Measurements from ENCODE around the gene ZNF860.

The ZNF860 gene

GRCh38 chr3:31981206-31982181 lies at the start of gene ZNF860, which contains the start of gene OSBPL10:
TSS of gene ZNF860 (plus strand) at chr3:31981750. CDS start at chr3:31989080, 7,330 bp downstream.
TSS of gene OSBPL10 (minus strand) at chr3:31981262. CDS start at chr3:31981179, 83 bp downstream.
- DNase-seq (ENCODE audit: low read depth), result peak; percentile 95
- TF ChIP-seq CTCF (IDR thresholded peaks at IDR 0.05; ENCODE audit: insufficient read depth, low read depth, low read length, missing control alignments), result no peak

GRCh38 chr3:31932990-31933389 lies 48.6 kb upstream of the ZNF860 start:
- no peak overlapping the region for H3K4me3 ChIP-seq (ENCODE audit: low read length)
- DNase-seq (ENCODE audit: low read depth), result no peak
- TF ChIP-seq CTCF (IDR thresholded peaks at IDR 0.05; ENCODE audit: insufficient read depth, low read depth, low read length, missing control alignments), result no peak

More at GRCh38 chr3:31981206-31982181, at the start of gene ZNF860, which contains the start of gene OSBPL10:
- peak within 1 kb of the TSS; percentile 77 for H3K4me3 ChIP-seq (ENCODE audit: low read length)

GRCh38 chr3:31934018-31934417 lies 47.5 kb upstream of the ZNF860 start:
- H3K4me3 ChIP-seq (ENCODE audit: low read length), result no peak overlapping the region
- DNase-seq (ENCODE audit: low read depth), result no peak
- no peak for TF ChIP-seq CTCF (IDR thresholded peaks at IDR 0.05; ENCODE audit: insufficient read depth, low read depth, low read length, missing control alignments)

GRCh38 chr3:31934866-31935265 lies 46.7 kb upstream of the ZNF860 start:
- H3K4me3 ChIP-seq (ENCODE audit: low read length), result no peak overlapping the region
- no peak for TF ChIP-seq CTCF (IDR thresholded peaks at IDR 0.05; ENCODE audit: insufficient read depth, low read depth, low read length, missing control alignments)
- peak; percentile 80 for DNase-seq (ENCODE audit: low read depth)

GRCh38 chr3:31936420-31937060 lies 45.0 kb upstream of the ZNF860 start:
- TF ChIP-seq CTCF (IDR thresholded peaks at IDR 0.05; ENCODE audit: insufficient read depth, low read depth, low read length, missing control alignments), result no peak
- no peak overlapping the region for H3K4me3 ChIP-seq (ENCODE audit: low read length)
- DNase-seq (ENCODE audit: low read depth), result no peak

GRCh38 chr3:31937225-31937624 lies 44.3 kb upstream of the ZNF860 start:
- DNase-seq (ENCODE audit: low read depth), result peak; percentile 48
- H3K4me3 ChIP-seq (ENCODE audit: low read length), result no peak overlapping the region
- TF ChIP-seq CTCF (IDR thresholded peaks at IDR 0.05; ENCODE audit: insufficient read depth, low read depth, low read length, missing control alignments), result peak; percentile 3
